Measurements from ENCODE around the gene DCAF17.

DCAF17 gene

GRCh38 chr2:171434013-171434989, at the start of gene DCAF17:
Gene DCAF17 (plus strand): TSS chr2:171434226. CDS start chr2:171434578, 352 bp downstream.
- peak; percentile 86 to 92 for DNase-seq (ENCODE audit: low read depth in 2 of 2)

- no peak for DNase-seq (ENCODE audit: low read depth in 2 of 2)
These were observed 47.4 kb upstream of the DCAF17 start for GRCh38 chr2:171386627-171387026.

- no peak for DNase-seq (ENCODE audit: low read depth in 2 of 2)
These were observed 47.0 kb upstream of the DCAF17 start for GRCh38 chr2:171387052-171387451.

GRCh38 chr2:171389325-171389724, 44.7 kb upstream of the DCAF17 start:
- DNase-seq (ENCODE audit: low read depth in 2 of 2) = no peak

GRCh38 chr2:171389780-171390179, 44.2 kb upstream of the DCAF17 start:
- DNase-seq (ENCODE audit: low read depth in 2 of 2) = no peak

- no peak for DNase-seq (ENCODE audit: low read depth in 2 of 2)
These were observed 43.0 kb upstream of the DCAF17 start for GRCh38 chr2:171390941-171391516.

- no peak for DNase-seq (ENCODE audit: low read depth in 2 of 2)
These were observed 42.5 kb upstream of the DCAF17 start for GRCh38 chr2:171391532-171391931.

GRCh38 chr2:171393487-171393886, 40.5 kb upstream of the DCAF17 start:
- DNase-seq (ENCODE audit: low read depth in 2 of 2) = no peak

- DNase-seq (ENCODE audit: low read depth in 2 of 2) = no peak
These were observed 39.8 kb upstream of the DCAF17 start for GRCh38 chr2:171394164-171394740.

GRCh38 chr2:171399292-171399691, 34.7 kb upstream of the DCAF17 start:
- DNase-seq (ENCODE audit: low read depth in 2 of 2) = no peak

GRCh38 chr2:171400395-171400794, 33.6 kb upstream of the DCAF17 start:
- DNase-seq (ENCODE audit: low read depth in 2 of 2) = no peak

GRCh38 chr2:171401947-171402346, 32.1 kb upstream of the DCAF17 start:
- DNase-seq (ENCODE audit: low read depth in 2 of 2) = no peak

- DNase-seq (ENCODE audit: low read depth in 2 of 2) = no peak
These were observed 31.0 kb upstream of the DCAF17 start for GRCh38 chr2:171402906-171403580.

- DNase-seq (ENCODE audit: low read depth in 2 of 2) = no peak
These were observed 29.8 kb upstream of the DCAF17 start for GRCh38 chr2:171404261-171404660.

GRCh38 chr2:171404719-171405118, 29.3 kb upstream of the DCAF17 start:
- no peak for DNase-seq (ENCODE audit: low read depth in 2 of 2)

GRCh38 chr2:171405546-171405945, 28.5 kb upstream of the DCAF17 start:
- no peak for DNase-seq (ENCODE audit: low read depth in 2 of 2)

- no peak for DNase-seq (ENCODE audit: low read depth in 2 of 2)
These were observed 28.0 kb upstream of the DCAF17 start for GRCh38 chr2:171406044-171406443.

GRCh38 chr2:171407030-171407675, 26.9 kb upstream of the DCAF17 start:
- no peak for DNase-seq (ENCODE audit: low read depth in 2 of 2)

GRCh38 chr2:171407676-171408044, 26.4 kb upstream of the DCAF17 start:
- DNase-seq (ENCODE audit: low read depth in 2 of 2) = no peak

- no peak for DNase-seq (ENCODE audit: low read depth in 2 of 2)
These were observed 24.5 kb upstream of the DCAF17 start for GRCh38 chr2:171409436-171409971.

- no peak for DNase-seq (ENCODE audit: low read depth in 2 of 2)
These were observed 23.9 kb upstream of the DCAF17 start for GRCh38 chr2:171410101-171410500.
